ENCODE data around the gene TCF20.

TCF20 gene

DNA sequence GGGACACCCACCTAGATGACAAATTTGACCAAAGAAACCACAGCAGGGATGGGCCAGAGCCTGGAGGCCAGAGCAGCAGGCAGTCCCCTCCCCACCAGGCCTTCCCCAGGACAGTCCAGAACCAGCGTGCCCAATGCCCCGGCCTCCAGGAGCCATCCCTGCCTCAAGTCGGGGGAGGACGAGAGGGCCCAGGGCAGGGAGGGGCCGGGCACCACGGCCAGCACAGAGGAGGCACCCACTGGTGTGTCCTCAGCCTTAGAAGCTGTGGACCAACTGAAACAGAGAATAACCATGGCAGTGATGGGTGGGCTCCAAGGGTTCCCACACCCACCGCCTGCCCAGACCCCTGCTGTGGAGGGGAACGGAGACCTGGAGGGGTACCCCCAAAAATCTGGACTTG lies 28.3 kb upstream of the TCF20 start:
- H3K27me3 ChIP-seq (ENCODE audit: insufficient read depth, low read depth), result no peaks in the 10 kb centered on the region
- peaks cover 12% of the 10 kb centered on the region for H3K4me1 ChIP-seq (ENCODE audit: low read depth, poor library complexity, severe bottlenecking)
- H3K4me3 ChIP-seq (IDR thresholded peaks at IDR 0.05; ENCODE audit: insufficient read depth, low read depth, low read length), result no peak overlapping the region
- no peak for TF ChIP-seq CTCF (conservative IDR thresholded peaks at IDR 0.05; ENCODE audit: low read depth, low read length)
- H3K9ac ChIP-seq, result no peak overlapping the region
- no peak overlapping the region for H3K4me2 ChIP-seq
- H3K79me2 ChIP-seq (ENCODE audit: insufficient read depth, low read depth), result no peaks in the 10 kb centered on the region
- no peaks in the 10 kb centered on the region for H4K20me1 ChIP-seq (ENCODE audit: insufficient read depth)
- no peak overlapping the region for H2AFZ ChIP-seq (ENCODE audit: low read depth)
- no peak overlapping the region for H3K27ac ChIP-seq
- H3K36me3 ChIP-seq (ENCODE audit: insufficient read depth), result no peaks in the 10 kb centered on the region

DNA sequence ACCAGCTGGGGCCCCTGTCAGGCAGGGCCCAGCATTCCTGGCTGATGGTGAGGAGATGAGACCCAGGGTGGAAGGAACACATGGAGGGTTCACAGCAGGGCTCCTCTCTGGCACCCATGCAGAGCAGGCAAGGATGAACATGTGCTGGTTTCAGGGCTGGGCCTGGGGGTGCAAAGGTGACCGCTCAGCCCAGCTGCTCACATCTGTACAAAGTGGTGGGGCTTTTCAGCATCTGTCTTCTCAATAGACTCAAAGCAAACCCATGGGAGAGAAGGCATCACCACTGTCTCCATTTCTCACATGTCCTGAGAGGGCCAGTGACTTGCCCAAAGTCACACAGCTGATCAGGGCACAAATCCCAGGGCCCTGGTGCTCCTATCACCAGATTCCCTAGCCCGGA lies 27.3 kb upstream of the TCF20 start:
- H2AFZ ChIP-seq (ENCODE audit: low read depth), result no peak overlapping the region

DNA sequence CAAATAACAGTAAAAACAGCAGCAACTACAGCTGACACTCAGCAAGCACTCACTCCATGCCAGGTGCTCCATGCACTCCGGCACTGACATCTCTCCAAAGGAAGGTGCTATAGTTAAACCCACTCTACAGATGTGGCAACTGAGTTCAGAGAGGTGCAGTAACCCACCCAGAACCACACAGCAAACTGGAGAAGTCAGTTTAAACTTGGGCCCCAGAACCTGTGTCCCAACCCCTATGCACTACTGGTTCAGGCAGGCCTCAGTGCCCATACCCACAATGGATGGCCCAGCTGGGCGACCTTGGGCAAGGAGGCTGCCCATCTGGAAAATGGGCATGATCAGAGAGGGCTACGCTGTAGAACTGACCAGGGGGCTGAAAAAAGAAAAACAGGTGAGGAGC lies 26.4 kb upstream of the TCF20 start:
- H2AFZ ChIP-seq (ENCODE audit: low read depth), result no peak overlapping the region
- no peaks in the 10 kb centered on the region for H3K27me3 ChIP-seq (ENCODE audit: insufficient read depth, low read depth)
- peaks cover 12% of the 10 kb centered on the region for H3K4me1 ChIP-seq (ENCODE audit: low read depth, poor library complexity, severe bottlenecking)
- no peak overlapping the region for H3K27ac ChIP-seq
- H3K9ac ChIP-seq, result no peak overlapping the region
- H3K36me3 ChIP-seq (ENCODE audit: insufficient read depth), result no peaks in the 10 kb centered on the region
- H3K4me3 ChIP-seq (IDR thresholded peaks at IDR 0.05; ENCODE audit: insufficient read depth, low read depth, low read length), result no peak overlapping the region
- H3K4me2 ChIP-seq, result no peak overlapping the region
- H3K79me2 ChIP-seq (ENCODE audit: insufficient read depth, low read depth), result no peaks in the 10 kb centered on the region
- H4K20me1 ChIP-seq (ENCODE audit: insufficient read depth), result no peaks in the 10 kb centered on the region
- no peak for TF ChIP-seq CTCF (conservative IDR thresholded peaks at IDR 0.05; ENCODE audit: low read depth, low read length)

More for the DNA sequence above, 27.3 kb upstream of the TCF20 start:
- no peak overlapping the region for H3K27ac ChIP-seq
- TF ChIP-seq CTCF (conservative IDR thresholded peaks at IDR 0.05; ENCODE audit: low read depth, low read length), result no peak
- H3K4me1 ChIP-seq (ENCODE audit: low read depth, poor library complexity, severe bottlenecking), result peaks cover 12% of the 10 kb centered on the region
- no peak overlapping the region for H3K4me2 ChIP-seq
- H3K9ac ChIP-seq, result no peak overlapping the region
- no peaks in the 10 kb centered on the region for H3K36me3 ChIP-seq (ENCODE audit: insufficient read depth)
- no peak overlapping the region for H3K4me3 ChIP-seq (IDR thresholded peaks at IDR 0.05; ENCODE audit: insufficient read depth, low read depth, low read length)
- H3K79me2 ChIP-seq (ENCODE audit: insufficient read depth, low read depth), result no peaks in the 10 kb centered on the region
- no peaks in the 10 kb centered on the region for H4K20me1 ChIP-seq (ENCODE audit: insufficient read depth)
- no peaks in the 10 kb centered on the region for H3K27me3 ChIP-seq (ENCODE audit: insufficient read depth, low read depth)

DNA sequence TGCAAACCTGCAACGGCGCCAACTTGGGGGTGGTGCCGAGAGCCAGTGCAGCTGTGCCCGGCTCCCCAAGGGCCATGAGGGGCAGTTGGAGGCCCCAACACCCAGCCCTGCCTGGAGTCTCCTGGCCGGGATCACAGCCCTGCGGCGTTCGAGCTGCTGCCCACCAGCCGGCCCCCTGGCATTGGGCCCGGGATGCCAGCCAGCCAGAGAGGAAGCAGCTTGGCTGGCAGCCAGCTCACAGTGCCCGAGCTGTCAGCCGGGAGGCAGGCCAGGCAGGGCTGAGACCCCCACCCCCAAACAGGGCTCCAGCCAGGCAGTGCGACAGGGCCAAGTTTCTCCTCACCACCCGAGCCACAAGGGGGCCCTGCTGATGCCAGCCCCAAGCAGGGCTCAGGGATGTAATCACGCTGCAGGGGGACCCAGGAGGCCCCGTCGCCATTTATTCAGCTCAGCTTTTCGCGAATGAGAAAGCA lies 26.0 kb upstream of the TCF20 start:
- H3K79me2 ChIP-seq (ENCODE audit: insufficient read depth, low read depth), result no peaks in the 10 kb centered on the region
- no peak overlapping the region for H2AFZ ChIP-seq (ENCODE audit: low read depth)
- H3K9ac ChIP-seq, result no peak overlapping the region
- peaks cover 12% of the 10 kb centered on the region for H3K4me1 ChIP-seq (ENCODE audit: low read depth, poor library complexity, severe bottlenecking)
- no peaks in the 10 kb centered on the region for H4K20me1 ChIP-seq (ENCODE audit: insufficient read depth)
- TF ChIP-seq CTCF (conservative IDR thresholded peaks at IDR 0.05; ENCODE audit: low read depth, low read length), result no peak
- no peak overlapping the region for H3K27ac ChIP-seq
- no peak overlapping the region for H3K4me2 ChIP-seq
- no peaks in the 10 kb centered on the region for H3K27me3 ChIP-seq (ENCODE audit: insufficient read depth, low read depth)
- H3K4me3 ChIP-seq (IDR thresholded peaks at IDR 0.05; ENCODE audit: insufficient read depth, low read depth, low read length), result no peak overlapping the region
- H3K36me3 ChIP-seq (ENCODE audit: insufficient read depth), result no peaks in the 10 kb centered on the region

Data from KMS-11 (cell line).